ENCODE measurements around the gene MCF2. TPM values are rescaled to one million over a fixed set of nuclear protein-coding genes. Genes with fewer than 3 reads are reported as not detected.

The MCF2 gene
- total and polyA plus RNA-seq, 10 donors, result 0.51 to 3.7 (median 1.0) TPM

- TF ChIP-seq POLR2AphosphoS5 (IDR thresholded peaks at IDR 0.05) (no peak), CTCF (IDR thresholded peaks at IDR 0.05 in 8 of 11, conservative IDR thresholded peaks at IDR 0.05 in 3 of 11) (no peak), POLR2A (IDR thresholded peaks at IDR 0.05) (no peak)
- Histone ChIP-seq H3K4me1 (no peaks in the 10 kb centered on the region), H3K36me3 (no peaks in the 10 kb centered on the region), H3K27ac (no peak overlapping the region), H3K27me3 (replicated peaks in 1 of 7) (peaks cover 0 to 5% (median 0%) of the 10 kb centered on the region in 7 donors), H3K9me3 (no peaks in the 10 kb centered on the region), H3K4me3 (no peak overlapping the region)
- 73 to 91% (median 78%) methylated on average over 8 of the region's 8 CpGs for WGBS, 5 donors
- intact Hi-C loops (cut with DNase I; ENCODE audit: low total_unique reads), result no loop called here
- no peak for DNase-seq
Observed at GRCh38 chrX:139639253-139639652, 68.7 kb downstream of the MCF2 start.

DNA sequence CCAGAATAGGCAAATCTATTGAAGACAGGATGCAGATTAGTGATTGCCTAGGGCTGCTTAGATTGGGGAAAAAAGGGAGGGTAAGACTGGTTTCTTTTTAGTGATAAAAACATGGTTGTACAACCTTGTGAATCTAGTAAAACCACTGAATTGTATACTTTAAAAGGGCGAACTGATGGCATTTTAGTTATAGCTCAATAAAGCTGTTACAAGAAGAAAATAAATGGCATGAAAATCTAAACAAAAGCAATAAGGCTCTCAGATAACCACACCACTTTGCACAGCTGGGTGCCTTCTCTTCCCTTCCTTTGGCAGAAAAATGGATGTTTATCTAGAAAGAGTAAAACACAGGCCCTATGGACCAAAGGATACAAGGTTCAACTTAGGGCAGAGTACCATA lies 107.9 kb downstream of the MCF2 start:
- peaks cover 0 to 7% (median 0%) of the 10 kb centered on the region in 8 donors for H3K9me3 ChIP-seq
- intact Hi-C loops (cut with DNase I; ENCODE audit: low total_unique reads), result no loop called here
- WGBS, 5 donors, result 55 to 90% (median 79%) methylated on average over 1 of the region's 1 CpG

GRCh38 chrX:139596068-139596467 lies 111.9 kb downstream of the MCF2 start:
- H3K4me3 ChIP-seq, result no peak overlapping the region
- no peak for DNase-seq
- no peaks in the 10 kb centered on the region for H3K27me3 ChIP-seq (replicated peaks in 1 of 7)
- WGBS, 5 donors, result 52 to 89% (median 74%) methylated on average over 4 of the region's 4 CpGs
- intact Hi-C loops (cut with DNase I; ENCODE audit: low total_unique reads), result no loop called here
- no peaks in the 10 kb centered on the region for H3K4me1 ChIP-seq
- TF ChIP-seq CTCF (IDR thresholded peaks at IDR 0.05 in 8 of 11, conservative IDR thresholded peaks at IDR 0.05 in 3 of 11), result no peak
- no peak for TF ChIP-seq POLR2AphosphoS5 (IDR thresholded peaks at IDR 0.05)
- TF ChIP-seq POLR2A (IDR thresholded peaks at IDR 0.05), result no peak
- no peak overlapping the region for H3K27ac ChIP-seq
- no peaks in the 10 kb centered on the region for H3K36me3 ChIP-seq
- peaks cover 0 to 2% (median 0%) of the 10 kb centered on the region in 8 donors for H3K9me3 ChIP-seq

More for the DNA sequence above, 107.9 kb downstream of the MCF2 start:
- Histone ChIP-seq H3K27ac (no peak overlapping the region), H3K4me1 (no peaks in the 10 kb centered on the region), H3K36me3 (no peaks in the 10 kb centered on the region), H3K4me3 (no peak overlapping the region), H3K27me3 (replicated peaks in 1 of 7) (no peaks in the 10 kb centered on the region)
- no peak for TF ChIP-seq POLR2AphosphoS5 (IDR thresholded peaks at IDR 0.05)
- TF ChIP-seq CTCF (IDR thresholded peaks at IDR 0.05 in 8 of 11, conservative IDR thresholded peaks at IDR 0.05 in 3 of 11), result no peak
- TF ChIP-seq POLR2A (IDR thresholded peaks at IDR 0.05), result no peak
- DNase-seq, result no peak

DNA sequence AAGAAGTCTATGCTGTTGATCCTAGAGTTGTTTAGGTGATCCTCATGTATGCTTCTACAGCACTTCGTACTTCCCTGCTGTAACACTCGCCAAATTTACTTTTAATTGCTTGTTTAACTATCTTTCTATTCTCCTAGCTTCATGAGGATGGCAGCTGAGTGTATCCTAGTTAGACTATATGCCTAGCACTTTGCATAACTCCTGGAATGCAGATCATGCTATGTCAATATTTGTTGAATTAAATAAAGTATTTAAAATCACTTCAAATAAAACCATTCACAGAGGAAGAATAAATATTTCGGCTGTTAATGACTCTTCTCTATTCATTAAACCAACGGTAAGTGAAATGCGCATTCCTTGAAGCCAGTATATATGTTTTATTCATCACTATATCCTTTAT lies 122.4 kb downstream of the MCF2 start:
- TF ChIP-seq POLR2AphosphoS5 (IDR thresholded peaks at IDR 0.05) (no peak), POLR2A (IDR thresholded peaks at IDR 0.05) (no peak), CTCF (IDR thresholded peaks at IDR 0.05 in 8 of 11, conservative IDR thresholded peaks at IDR 0.05 in 3 of 11) (no peak)
- WGBS, 5 donors, result 69 to 96% (median 94%) methylated on average over 5 of the region's 5 CpGs
- no peak overlapping the region for H3K27ac ChIP-seq

More for the DNA sequence above, 122.4 kb downstream of the MCF2 start:
- intact Hi-C loops (cut with DNase I; ENCODE audit: low total_unique reads), result no loop called here
- Histone ChIP-seq H3K4me3 (no peak overlapping the region), H3K4me1 (no peaks in the 10 kb centered on the region), H3K9me3 (no peaks in the 10 kb centered on the region), H3K27me3 (replicated peaks in 1 of 7) (no peaks in the 10 kb centered on the region), H3K36me3 (no peaks in the 10 kb centered on the region)
- no peak for DNase-seq
